ENCODE measurements around the gene ARG2. TPM values are rescaled to one million over a fixed set of nuclear protein-coding genes. Genes with fewer than 3 reads are reported as not detected.
A peak's percentile ranks its signal among the peaks of the same experiment; 100 is the strongest.

The ARG2 gene
- total and polyA plus RNA-seq, 2 experiments from 2014 or later: 11.0 to 12.9 TPM

GRCh38 chr14:67630938-67631337 lies 11.2 kb downstream of the ARG2 start:
- H3K27me3 ChIP-seq: no peaks in the 10 kb centered on the region
- no peaks in the 10 kb centered on the region for H3K36me3 ChIP-seq
- no peak overlapping the region for H3K27ac ChIP-seq
- no peaks in the 10 kb centered on the region for H3K9me3 ChIP-seq (ENCODE audit: low read depth)
- DNase-seq (ENCODE audit: low read depth in 1 of 2, low spot score in 1 of 2): no peak
- H3K4me1 ChIP-seq (ENCODE audit: low read depth): no peaks in the 10 kb centered on the region
- no peak overlapping the region for H3K4me3 ChIP-seq
- TF ChIP-seq, protein P1, sequence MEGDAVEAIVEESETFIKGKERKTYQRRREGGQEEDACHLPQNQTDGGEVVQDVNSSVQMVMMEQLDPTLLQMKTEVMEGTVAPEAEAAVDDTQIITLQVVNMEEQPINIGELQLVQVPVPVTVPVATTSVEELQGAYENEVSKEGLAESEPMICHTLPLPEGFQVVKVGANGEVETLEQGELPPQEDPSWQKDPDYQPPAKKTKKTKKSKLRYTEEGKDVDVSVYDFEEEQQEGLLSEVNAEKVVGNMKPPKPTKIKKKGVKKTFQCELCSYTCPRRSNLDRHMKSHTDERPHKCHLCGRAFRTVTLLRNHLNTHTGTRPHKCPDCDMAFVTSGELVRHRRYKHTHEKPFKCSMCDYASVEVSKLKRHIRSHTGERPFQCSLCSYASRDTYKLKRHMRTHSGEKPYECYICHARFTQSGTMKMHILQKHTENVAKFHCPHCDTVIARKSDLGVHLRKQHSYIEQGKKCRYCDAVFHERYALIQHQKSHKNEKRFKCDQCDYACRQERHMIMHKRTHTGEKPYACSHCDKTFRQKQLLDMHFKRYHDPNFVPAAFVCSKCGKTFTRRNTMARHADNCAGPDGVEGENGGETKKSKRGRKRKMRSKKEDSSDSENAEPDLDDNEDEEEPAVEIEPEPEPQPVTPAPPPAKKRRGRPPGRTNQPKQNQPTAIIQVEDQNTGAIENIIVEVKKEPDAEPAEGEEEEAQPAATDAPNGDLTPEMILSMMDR (IDR thresholded peaks at IDR 0.05; ENCODE audit: low read depth, low read length): no peak

DNA sequence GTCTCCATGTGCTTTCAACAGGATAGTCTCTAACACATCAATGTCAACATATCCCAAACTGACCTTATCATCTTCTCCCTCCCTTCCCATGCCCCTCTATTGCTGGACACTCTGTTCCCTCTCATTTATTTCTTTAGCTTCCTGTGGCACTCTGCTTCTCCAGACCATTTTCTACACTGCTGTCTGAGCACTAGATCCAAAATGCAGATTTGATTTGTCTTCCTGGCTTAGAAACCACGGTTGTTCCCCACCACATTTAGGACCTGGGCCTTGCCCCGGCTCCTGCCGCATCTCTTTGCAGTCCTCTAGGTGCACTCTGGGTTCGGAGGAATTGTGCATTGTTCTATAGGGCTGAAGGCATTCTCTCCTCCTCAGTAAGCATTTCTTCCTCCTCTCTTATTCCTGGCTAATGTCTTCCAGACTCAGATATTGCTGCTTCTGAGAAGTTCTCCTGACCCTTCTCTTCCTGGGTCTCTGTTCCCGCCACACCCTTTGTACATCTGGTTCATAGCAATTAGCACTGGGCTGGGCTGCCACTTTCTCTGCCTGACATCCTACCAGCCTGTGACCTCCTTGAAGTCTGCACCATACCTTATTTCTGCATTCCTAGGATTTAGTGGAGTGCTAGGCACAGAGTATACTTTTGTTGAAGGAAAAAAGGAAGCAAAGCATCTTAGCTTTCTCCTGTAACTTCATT lies 13.9 kb downstream of the ARG2 start:
- H3K36me3 ChIP-seq: no peaks in the 10 kb centered on the region
- TF ChIP-seq, protein P1 (IDR thresholded peaks at IDR 0.05; ENCODE audit: low read depth, low read length): no peak
- H3K4me3 ChIP-seq: no peak overlapping the region
- no peaks in the 10 kb centered on the region for H3K4me1 ChIP-seq (ENCODE audit: low read depth)
- H3K27me3 ChIP-seq: no peaks in the 10 kb centered on the region
- no peak for DNase-seq (ENCODE audit: low read depth in 1 of 2, low spot score in 1 of 2)
- H3K9me3 ChIP-seq (ENCODE audit: low read depth): no peaks in the 10 kb centered on the region
- H3K27ac ChIP-seq: no peak overlapping the region

DNA sequence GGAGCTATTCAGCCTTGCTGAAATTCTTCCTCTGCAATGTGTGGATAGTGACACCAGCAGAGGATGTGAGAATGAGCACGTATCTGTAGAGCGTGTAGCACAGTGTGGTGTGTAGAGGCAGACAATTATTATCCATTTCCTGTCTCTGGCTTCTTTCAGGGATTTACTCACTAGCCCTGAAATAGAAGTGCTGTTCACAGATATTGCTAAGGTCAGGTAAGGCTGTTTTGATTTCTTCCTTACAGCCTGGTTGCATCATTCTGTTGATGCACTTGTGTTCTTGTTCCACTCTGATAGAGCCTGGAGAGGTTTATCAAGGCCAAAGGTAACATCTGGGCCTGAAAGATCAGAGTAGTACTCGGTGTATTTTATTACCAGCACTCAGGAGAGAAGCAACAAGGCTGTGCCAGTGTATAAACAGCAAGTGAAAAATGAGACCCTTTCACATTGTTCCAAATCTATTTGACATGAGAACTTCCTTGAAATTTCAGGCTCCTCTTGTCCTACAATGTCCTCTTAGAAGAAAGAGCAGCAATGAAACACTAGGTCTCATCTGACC lies 16.7 kb downstream of the ARG2 start:
- Histone ChIP-seq H3K27ac (no peak overlapping the region), H3K36me3 (no peaks in the 10 kb centered on the region)

DNA sequence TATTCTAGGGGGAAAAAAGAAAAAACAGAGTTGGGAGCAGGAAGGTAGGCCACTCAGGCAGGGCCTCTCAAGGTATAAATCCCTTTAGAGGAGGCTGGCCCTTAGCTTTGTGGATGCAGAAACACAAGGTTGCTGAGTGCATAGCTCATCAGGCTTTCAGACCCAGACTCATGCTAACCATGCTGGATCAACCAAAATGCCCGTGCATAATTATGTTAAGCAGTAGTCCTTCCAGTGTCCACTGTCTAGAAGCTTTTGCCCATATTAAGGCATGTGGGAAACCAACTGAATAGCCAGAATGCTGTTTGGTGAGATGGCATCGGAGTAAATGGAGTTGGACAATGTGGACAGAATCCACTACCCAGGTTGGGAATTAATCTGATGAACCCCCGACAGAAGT lies 18.9 kb downstream of the ARG2 start:
- no peaks in the 10 kb centered on the region for H3K36me3 ChIP-seq
- no peaks in the 10 kb centered on the region for H3K27me3 ChIP-seq
- TF ChIP-seq, protein P1 (IDR thresholded peaks at IDR 0.05; ENCODE audit: low read depth, low read length): no peak
- no peak overlapping the region for H3K27ac ChIP-seq
- DNase-seq (ENCODE audit: low read depth in 1 of 2, low spot score in 1 of 2): no peak
- H3K4me1 ChIP-seq (ENCODE audit: low read depth): no peaks in the 10 kb centered on the region
- no peak overlapping the region for H3K4me3 ChIP-seq
- H3K9me3 ChIP-seq (ENCODE audit: low read depth): no peaks in the 10 kb centered on the region

More for the DNA sequence above, 16.7 kb downstream of the ARG2 start:
- no peaks in the 10 kb centered on the region for H3K9me3 ChIP-seq (ENCODE audit: low read depth)
- peak in 1 of 2 donors; percentile 35 for DNase-seq (ENCODE audit: low read depth in 1 of 2, low spot score in 1 of 2)
- H3K4me1 ChIP-seq (ENCODE audit: low read depth): no peaks in the 10 kb centered on the region
- no peaks in the 10 kb centered on the region for H3K27me3 ChIP-seq
- no peak overlapping the region for H3K4me3 ChIP-seq
- TF ChIP-seq, protein P1 (IDR thresholded peaks at IDR 0.05; ENCODE audit: low read depth, low read length): no peak

DNA sequence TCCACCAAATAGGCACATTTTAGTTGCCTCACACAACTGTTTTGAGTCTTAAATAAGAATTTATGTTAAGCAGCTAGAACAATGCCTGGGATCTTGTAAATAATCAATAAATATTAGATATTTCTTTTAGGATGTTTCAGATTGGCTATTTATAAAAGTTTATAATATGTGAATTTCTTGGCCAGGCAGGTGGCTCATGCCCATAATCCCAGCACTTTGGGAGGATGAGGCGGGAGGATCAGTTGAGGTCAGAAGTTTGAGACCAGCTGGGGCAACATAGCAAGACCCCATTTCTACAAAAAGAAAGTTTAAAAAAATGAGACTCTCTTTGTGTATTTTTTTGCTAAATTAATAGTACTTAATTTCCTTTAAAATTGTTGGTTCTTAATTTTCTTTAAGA lies 21.8 kb downstream of the ARG2 start:
- TF ChIP-seq, protein P1 (IDR thresholded peaks at IDR 0.05; ENCODE audit: low read depth, low read length): no peak
- DNase-seq (ENCODE audit: low read depth in 1 of 2, low spot score in 1 of 2): no peak
- Histone ChIP-seq H3K27me3 (no peaks in the 10 kb centered on the region), H3K4me1 (ENCODE audit: low read depth) (no peaks in the 10 kb centered on the region), H3K4me3 (no peak overlapping the region), H3K9me3 (ENCODE audit: low read depth) (no peaks in the 10 kb centered on the region), H3K27ac (no peak overlapping the region), H3K36me3 (no peaks in the 10 kb centered on the region)
